ENCODE measurements around the gene LUC7L. TPM values are rescaled to one million over a fixed set of nuclear protein-coding genes. Genes with fewer than 3 reads are reported as not detected.
"Not testable (repeated sequence)": the region's sequence is repeated elsewhere in the genome, so short reads cannot be mapped to it uniquely, and the experiment has no call there.

LUC7L gene
- total and polyA plus RNA-seq, 10 of the 15 experiments (the other 5 are each of a cell fraction or from before 2014, with no cell fraction given), result 2.3 to 59.6 (median 44.1) TPM

- TF ChIP-seq HCFC1 (IDR thresholded peaks at IDR 0.05; ENCODE audit: low read length), result no peak
- TF ChIP-seq, protein P1, sequence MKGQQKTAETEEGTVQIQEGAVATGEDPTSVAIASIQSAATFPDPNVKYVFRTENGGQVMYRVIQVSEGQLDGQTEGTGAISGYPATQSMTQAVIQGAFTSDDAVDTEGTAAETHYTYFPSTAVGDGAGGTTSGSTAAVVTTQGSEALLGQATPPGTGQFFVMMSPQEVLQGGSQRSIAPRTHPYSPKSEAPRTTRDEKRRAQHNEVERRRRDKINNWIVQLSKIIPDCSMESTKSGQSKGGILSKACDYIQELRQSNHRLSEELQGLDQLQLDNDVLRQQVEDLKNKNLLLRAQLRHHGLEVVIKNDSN (IDR thresholded peaks at IDR 0.05; ENCODE audit: borderline replicate concordance, extremely low read length, insufficient read depth, low read depth, low read length), result no peak
- TF ChIP-seq ZNF24 (IDR thresholded peaks at IDR 0.05), result no peak
Observed at GRCh38 chr16:230949-231348, 1.7 kb upstream of the LUC7L start (continued).

DNA sequence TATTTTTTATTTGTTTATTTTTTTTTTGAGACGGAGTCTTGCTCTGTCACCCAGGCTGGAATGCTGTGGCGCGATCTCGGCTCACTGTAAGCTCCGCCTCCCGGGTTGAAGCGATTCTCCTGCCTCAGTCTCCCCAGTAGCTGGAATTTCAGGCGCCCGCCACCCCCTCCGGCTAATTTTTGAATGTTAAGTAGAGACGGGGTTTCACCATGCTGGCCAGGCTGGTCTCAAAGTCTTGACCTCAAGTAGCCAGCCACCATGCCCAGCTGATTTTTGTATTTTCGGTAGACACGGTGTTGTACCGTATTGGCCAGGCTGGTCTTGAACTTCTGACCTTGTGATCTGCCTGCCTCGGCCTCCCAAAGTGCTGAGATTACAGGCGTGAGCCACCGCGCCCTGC is 1.1 kb upstream of the LUC7L start:
- H2AFZ ChIP-seq (ENCODE audit: control insufficient read depth, low read depth, low read length); H3K4me2 ChIP-seq (ENCODE audit: control insufficient read depth, insufficient read depth); H3K4me1 ChIP-seq (ENCODE audit: control insufficient read depth, insufficient read depth, low read length); intact Hi-C loops (cut with micrococcal nuclease; ENCODE audit: unreplicated experiment); H3K27me3 ChIP-seq (replicated peaks in 1 of 2; ENCODE audit: control insufficient read depth in 2 of 2, insufficient read depth in 2 of 2, low read length in 1 of 2); H3K4me3 ChIP-seq; FAIRE-seq; H3K27ac ChIP-seq (ENCODE audit: control insufficient read depth, insufficient read depth); BruUV-seq (replicated peaks); H4K20me1 ChIP-seq (ENCODE audit: control insufficient read depth, insufficient read depth); DNase-seq (ENCODE audit: low read depth, low spot score); H3K9me3 ChIP-seq (replicated peaks; ENCODE audit: control insufficient read depth, insufficient read depth, low read length); H3K9ac ChIP-seq (ENCODE audit: control insufficient read depth, insufficient read depth, low read length); ATAC-seq: not testable (repeated sequence)
- RAD21 ChIA-PET (ENCODE audit: unreplicated experiment), result interaction anchor here (3.3 kb wide), 1 partner anchor 119 kb away, joined by 19 read pairs; no protein-coding TSS in a partner anchor
- Histone ChIP-seq H3K36me3 (ENCODE audit: control insufficient read depth in 2 of 2, insufficient read depth in 2 of 2, low read length in 1 of 2) (peaks cover 0 to 14% of the 10 kb centered on the region in 2 experiments; a peak in 2 of 4 replicates), H3K79me2 (ENCODE audit: control insufficient read depth, insufficient read depth, low read length) (peaks cover 31% of the 10 kb centered on the region)
- SMC1A ChIA-PET (ENCODE audit: uncharacterized antibody, unreplicated experiment), result interaction anchor here (1.4 kb wide), 1 partner anchor 12 kb away, joined by 3 read pairs; no protein-coding TSS in a partner anchor
- POLR2A ChIA-PET, result interaction anchor here (0.6 to 2.8 kb wide), 4 partner anchors 9 to 120 kb away, joined by 3 to 11 read pairs (median 5); no protein-coding TSS in a partner anchor
- in situ Hi-C loops (cut with MboI), result loop anchor here (5.0 kb wide), 1 partner anchor 117 kb away; no protein-coding TSS in a partner anchor
- 82% methylated on average over 18 of the region's 18 CpGs for WGBS (ENCODE audit: insufficient coverage, insufficient replicate concordance, low lambda C conversion rate, missing lambda C conversion rate)
- CTCF ChIA-PET, result interaction anchor here (0.6 to 3.5 kb wide), 2 partner anchors 119 to 132 kb away, joined by 3 to 20 read pairs; no protein-coding TSS in a partner anchor
